ENCODE measurements around the gene EZH1.
A peak's percentile ranks its signal among the peaks of the same experiment; 100 is the strongest.

Gene EZH1

DNA sequence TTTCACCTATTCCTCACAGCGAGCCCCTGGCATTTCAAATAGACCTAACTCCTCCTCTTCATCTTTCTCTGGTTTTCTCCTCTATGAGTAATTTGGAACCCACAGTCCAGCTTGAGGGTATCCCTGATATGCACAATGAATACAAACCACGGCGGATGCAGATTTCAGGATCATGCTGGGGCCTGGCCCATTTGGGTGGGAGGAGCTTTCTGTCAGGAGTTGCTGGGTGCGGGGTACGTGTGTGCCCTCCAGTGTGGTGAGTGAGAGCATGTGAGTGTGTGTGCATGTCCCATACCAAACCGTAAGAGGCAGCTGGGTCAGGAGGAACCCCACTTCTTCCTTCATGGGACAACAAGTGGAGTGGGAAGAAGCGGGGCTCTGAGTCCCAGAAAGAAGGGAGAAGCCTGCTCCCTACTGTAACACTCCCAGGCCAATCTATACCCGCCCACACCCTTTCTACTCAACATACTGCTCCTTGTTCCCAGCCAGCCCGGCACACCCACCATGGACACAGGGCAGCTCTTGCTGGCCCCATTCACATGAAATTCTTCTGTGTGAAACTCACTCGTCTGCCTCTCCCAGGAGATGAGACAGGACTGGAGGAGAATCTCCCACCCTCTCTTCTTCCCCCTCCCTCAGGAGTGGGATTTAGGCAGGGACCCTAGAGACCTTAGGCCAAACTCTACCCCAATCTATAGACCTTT is 44.1 kb downstream of the EZH1 start:
- Mint-ChIP-seq H3K4me1 (peaks cover 40% of the 10 kb centered on the region), H3K27me3 (ENCODE audit: low read depth, poor library complexity) (peaks cover 7% of the 10 kb centered on the region), H3K9me3 (no peaks in the 10 kb centered on the region), H3K27ac (peak overlapping the region; percentile 82), H3K4me3 (no peak overlapping the region), H3K36me3 (ENCODE audit: low read depth) (peaks cover 60% of the 10 kb centered on the region)
- no peak for TF ChIP-seq CTCF (IDR thresholded peaks at IDR 0.05)
- DNase-seq = no peak

DNA sequence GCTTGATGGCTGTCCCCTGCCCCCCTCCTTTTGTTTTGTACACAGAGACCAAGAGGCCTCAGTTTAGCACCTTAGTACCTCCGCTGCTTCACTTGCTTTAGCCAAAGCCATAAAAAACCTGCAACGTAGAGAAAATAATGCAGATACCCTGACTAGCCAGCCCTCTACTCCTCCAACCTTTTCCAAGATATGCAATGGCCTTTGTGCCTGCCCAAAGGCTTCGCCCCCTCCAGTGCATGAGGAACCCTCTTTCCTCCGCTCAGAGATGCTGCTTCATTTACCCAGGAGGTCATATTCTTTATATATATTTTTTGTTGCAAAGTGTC is 45.5 kb downstream of the EZH1 start:
- TF ChIP-seq CTCF (IDR thresholded peaks at IDR 0.05) = no peak
- Mint-ChIP-seq H3K36me3 (ENCODE audit: low read depth) (peaks cover 57% of the 10 kb centered on the region), H3K27me3 (ENCODE audit: low read depth, poor library complexity) (peaks cover 7% of the 10 kb centered on the region), H3K27ac (peak overlapping the region; percentile 98), H3K4me3 (peak overlapping the region; percentile 60), H3K4me1 (peaks cover 40% of the 10 kb centered on the region), H3K9me3 (no peaks in the 10 kb centered on the region)
- no peak for DNase-seq

- no peak for TF ChIP-seq CTCF (IDR thresholded peaks at IDR 0.05)
- Mint-ChIP-seq H3K4me1 (peaks cover 40% of the 10 kb centered on the region), H3K36me3 (ENCODE audit: low read depth) (peaks cover 53% of the 10 kb centered on the region), H3K9me3 (no peaks in the 10 kb centered on the region), H3K4me3 (no peak overlapping the region), H3K27ac (peak overlapping the region; percentile 98), H3K27me3 (ENCODE audit: low read depth, poor library complexity) (peaks cover 7% of the 10 kb centered on the region)
- no peak for DNase-seq
Measured at GRCh38 chr17:42698736-42699414, 46.0 kb downstream of the EZH1 start.

DNA sequence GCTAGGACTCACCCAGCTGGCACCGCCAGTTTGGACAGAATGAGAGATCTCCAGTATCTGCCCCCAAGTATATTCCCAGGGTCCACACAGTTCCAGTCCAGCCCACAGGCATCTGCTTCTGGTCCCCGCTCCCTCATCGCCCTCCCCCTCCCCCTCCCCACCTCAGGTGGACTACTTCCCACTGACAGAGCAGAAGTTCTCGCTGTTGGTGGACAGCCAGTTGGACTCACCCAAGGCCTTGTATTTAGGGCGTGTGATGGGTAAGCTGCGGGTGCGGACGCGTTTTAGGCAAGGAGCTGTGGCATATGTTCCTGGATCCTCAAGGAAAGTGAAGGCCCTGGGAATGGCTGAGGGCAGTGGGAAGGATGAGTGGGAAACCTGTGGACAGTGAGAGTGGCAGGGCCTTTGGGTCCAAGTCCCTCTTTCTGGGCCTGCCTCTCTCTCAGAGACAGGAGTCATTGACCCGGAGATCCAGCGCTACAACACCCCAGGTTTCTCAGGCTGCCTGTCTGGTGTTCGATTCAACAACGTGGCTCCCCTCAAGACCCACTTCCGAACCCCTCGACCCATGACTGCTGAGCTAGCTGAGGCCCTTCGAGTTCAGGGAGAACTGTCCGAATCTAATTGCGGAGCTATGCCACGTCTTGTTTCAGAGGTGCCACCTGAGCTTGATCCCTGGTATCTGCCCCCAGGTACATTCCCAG is 47.6 kb downstream of the EZH1 start:
- peaks cover 40% of the 10 kb centered on the region for H3K4me1 Mint-ChIP-seq
- H3K36me3 Mint-ChIP-seq (ENCODE audit: low read depth) = peaks cover 52% of the 10 kb centered on the region

DNA sequence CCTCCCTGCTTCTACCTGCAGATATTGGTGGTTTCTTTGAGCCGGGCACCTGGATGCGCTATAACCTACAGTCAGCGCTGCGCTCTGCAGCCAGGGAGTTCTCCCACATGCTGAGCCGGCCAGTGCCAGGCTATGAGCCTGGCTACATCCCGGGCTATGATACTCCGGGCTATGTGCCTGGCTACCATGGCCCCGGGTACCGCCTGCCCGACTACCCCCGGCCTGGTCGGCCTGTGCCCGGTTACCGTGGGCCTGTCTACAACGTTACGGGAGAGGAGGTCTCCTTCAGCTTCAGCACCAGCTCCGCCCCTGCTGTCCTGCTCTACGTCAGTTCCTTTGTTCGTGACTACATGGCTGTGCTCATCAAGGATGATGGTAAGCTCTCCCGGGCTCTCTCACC is 49.3 kb downstream of the EZH1 start:
- Mint-ChIP-seq H3K9me3 (no peaks in the 10 kb centered on the region), H3K27me3 (ENCODE audit: low read depth, poor library complexity) (peaks cover 4% of the 10 kb centered on the region), H3K27ac (no peak overlapping the region), H3K36me3 (ENCODE audit: low read depth) (peaks cover 51% of the 10 kb centered on the region), H3K4me1 (peaks cover 34% of the 10 kb centered on the region), H3K4me3 (no peak overlapping the region)
- TF ChIP-seq CTCF (IDR thresholded peaks at IDR 0.05) = no peak
- DNase-seq = no peak

More for the DNA sequence above, 47.6 kb downstream of the EZH1 start:
- no peak for TF ChIP-seq CTCF (IDR thresholded peaks at IDR 0.05)
- H3K27me3 Mint-ChIP-seq (ENCODE audit: low read depth, poor library complexity) = peaks cover 7% of the 10 kb centered on the region
- no peaks in the 10 kb centered on the region for H3K9me3 Mint-ChIP-seq
- no peak for DNase-seq
- H3K4me3 Mint-ChIP-seq = no peak overlapping the region
- no peak overlapping the region for H3K27ac Mint-ChIP-seq
